K562 (cell line): ENCODE results near the gene ACP5. TPM values are rescaled to one million over a fixed set of nuclear protein-coding genes. Genes with fewer than 3 reads are reported as not detected.

ENCODE experiments used
- ATAC-seq: fragments of 200-7000 bp; cut with Tn5 transposase; 3 replicates; pipeline ENCODE4 v1.9.1; 2020; ENCODE audit warnings: moderate library complexity
- BruUV-seq: library from RNA; stranded (reverse); fragments of 400-500 nt; replicated peaks from 2 replicates; lab custom pipeline; 2021; lab: Mats Ljungman, UMichigan
- CTCF ChIA-PET: fragments of 300-600 bp; formaldehyde crosslinking; extraction: SDS; loops from one replicate; lab custom pipeline; 2021; ENCODE audit warnings: low intra/inter-chr PET ratio; lab: Yijun Ruan, JAX
- POLR2A ChIA-PET: fragments of 300-600, 350-650 bp; sonication (Branson Sonifier 250); formaldehyde crosslinking; extraction: SDS; loops from one replicate; lab custom pipeline; 2021; ENCODE audit warnings: antibody characterized with exemption, inconsistent platforms; lab: Yijun Ruan, JAX
- DNase-seq, 4 experiments: peaks; one replicate each; pipeline versions ENCODE4 v3.0.0 to v3.0.0-alpha.2; 2011 to 2018; ENCODE audit warnings: low spot score in 3 of 4, mixed read lengths in 3 of 4; ENCODE audit errors: extremely low read depth in 1 of 4
- FAIRE-seq: peaks from 2 replicates; lab custom pipeline; 2011; peaks lifted over from hg19 to GRCh38; lab: Jason Lieb, UNC
- H2AFZ ChIP-seq: 2 replicates; pipeline ENCODE4 v1.6.0; 2011; ENCODE audit warnings: low read depth, low read length, control low read depth, inconsistent platforms
- H3K27ac ChIP-seq: fragments of 200-600 bp; 3 replicates; pipeline ENCODE4 v1.8.0; 2011; ENCODE audit warnings: low read depth, mild to moderate bottlenecking, control low read depth, inconsistent platforms, low read length, moderate library complexity, mixed read lengths; ENCODE audit errors: extremely low read depth
- H3K27me3 ChIP-seq, 2 experiments: fragments of 300-600 bp in 1 of 2; 2 replicates in 1 of 2; 3 replicates in 1 of 2; pipeline versions ENCODE4 v1.6.0 to v1.8.0; 2011; ENCODE audit warnings: inconsistent platforms in 2 of 2, low read length in 2 of 2, mild to moderate bottlenecking in 1 of 2, mixed read lengths in 1 of 2, moderate library complexity in 1 of 2; ENCODE audit not compliant: control insufficient read depth in 2 of 2, insufficient read depth in 2 of 2
- H3K36me3 ChIP-seq: fragments of 300-600 bp; 3 replicates; pipeline ENCODE4 v1.8.0; 2011; ENCODE audit warnings: mild to moderate bottlenecking, low read length, inconsistent platforms; ENCODE audit not compliant: control insufficient read depth, insufficient read depth
- H3K4me1 ChIP-seq, 2 experiments: fragments of 200-600 bp in 1 of 2; replicated peaks in 1 of 2; 2 replicates in 1 of 2; 3 replicates in 1 of 2; pipeline versions ENCODE4 v1.5.1 to v1.8.0; 2011; ENCODE audit warnings: inconsistent platforms in 2 of 2, low read length in 2 of 2, mild to moderate bottlenecking in 1 of 2, mixed read lengths in 1 of 2, moderate library complexity in 1 of 2; ENCODE audit not compliant: control insufficient read depth in 2 of 2, insufficient read depth in 2 of 2
- H3K4me2 ChIP-seq: 2 replicates; pipeline ENCODE4 v1.6.1; 2011; ENCODE audit warnings: low read length, control low read depth, inconsistent platforms, mixed read lengths; ENCODE audit not compliant: insufficient read depth
- H3K4me3 ChIP-seq: fragments of 200-600 bp; sonication (generic), shearing (Covaris generic); 2 replicates; pipeline ENCODE4 v1.5.1; 2016; ENCODE audit warnings: control low read depth, inconsistent platforms
- H3K79me2 ChIP-seq: fragments of 200-600 bp; 3 replicates; pipeline ENCODE4 v1.8.0; 2011; ENCODE audit warnings: low read length, inconsistent platforms; ENCODE audit not compliant: control insufficient read depth, insufficient read depth
- H3K9ac ChIP-seq, 2 experiments: 2 replicates each; pipeline versions ENCODE4 v1.6.0 to v1.6.1; 2011; ENCODE audit warnings: low read depth in 2 of 2, low read length in 2 of 2, control low read depth in 1 of 2, inconsistent platforms in 1 of 2, mild to moderate bottlenecking in 1 of 2, mixed read lengths in 1 of 2; ENCODE audit not compliant: insufficient read depth in 1 of 2
- H3K9me1 ChIP-seq: one replicate; pipeline ENCODE4 v1.6.0; 2011; ENCODE audit warnings: inconsistent platforms, mild to moderate bottlenecking, low read length, moderate library complexity; ENCODE audit not compliant: control insufficient read depth, insufficient read depth
- H3K9me3 ChIP-seq: replicated peaks from 2 replicates; pipeline ENCODE4 v1.5.1; 2011; ENCODE audit warnings: low read depth, low read length, inconsistent platforms; ENCODE audit not compliant: control insufficient read depth, insufficient read depth
- H4K20me1 ChIP-seq: replicated peaks from 2 replicates; pipeline ENCODE4 v1.6.1; 2011; ENCODE audit warnings: low read length, inconsistent platforms, mixed read lengths; ENCODE audit not compliant: control insufficient read depth, insufficient read depth
- ARID1B ChIP-seq: fragments of 450-650 bp; IDR thresholded peaks from 2 replicates; pipeline ENCODE4 v1.6.1; 2016; ENCODE audit warnings: antibody characterized with exemption, mild to moderate bottlenecking, inconsistent platforms
- ATF7 ChIP-seq: fragments of 450-650 bp; IDR thresholded peaks from 2 replicates; pipeline ENCODE4 v1.7.1; 2014; ENCODE audit warnings: mild to moderate bottlenecking, moderate library complexity
- CREB1 ChIP-seq, 2 experiments: sonication (generic) in 1 of 2; formaldehyde crosslinking in 1 of 2; IDR thresholded peaks; 2 replicates each; pipeline versions ENCODE4 v1.6.1 to v1.8.0; 2012 to 2022; ENCODE audit warnings: inconsistent platforms in 1 of 2, mild to moderate bottlenecking in 1 of 2, missing genetic modification reagents in 1 of 2, moderate library complexity in 1 of 2
- FOXJ3 ChIP-seq: sonication (generic); formaldehyde crosslinking; IDR thresholded peaks from 2 replicates; pipeline ENCODE4 v1.4.0; 2020; ENCODE audit warnings: mild to moderate bottlenecking, missing genetic modification reagents
- GTF2F1 ChIP-seq: IDR thresholded peaks from 2 replicates; pipeline ENCODE4 v1.6.1; 2011; ENCODE audit warnings: low read depth, low read length, improper control_type of control experiment
- HBP1 ChIP-seq: fragments of 450-650 bp; formaldehyde crosslinking; IDR thresholded peaks from 2 replicates; pipeline ENCODE4 v1.4.0; 2022; ENCODE audit warnings: missing genetic modification characterization
- ILF3 ChIP-seq: fragments of 450-650 bp; IDR thresholded peaks from 2 replicates; pipeline ENCODE4 v1.6.1; 2018; ENCODE audit warnings: antibody characterized with exemption, mild to moderate bottlenecking, moderate library complexity, borderline replicate concordance
- ILK ChIP-seq: fragments of 450-650 bp; IDR thresholded peaks from 2 replicates; pipeline ENCODE4 v1.6.1; 2016; ENCODE audit warnings: missing genetic modification characterization, low read depth, mild to moderate bottlenecking, missing compliant biosample characterization, moderate library complexity, borderline replicate concordance
- JUND ChIP-seq, 2 experiments: IDR thresholded peaks; 2 replicates in 1 of 2; 3 replicates in 1 of 2; pipeline ENCODE4 v1.6.1; 2011; ENCODE audit warnings: borderline replicate concordance in 2 of 2, low read depth in 2 of 2, low read length in 2 of 2, improper control_type of control experiment in 1 of 2, missing biosample characterization in 1 of 2, missing genetic modification characterization in 1 of 2, missing genetic modification reagents in 1 of 2
- MAZ ChIP-seq, 2 experiments: fragments of 450-650 bp in 1 of 2; sonication (generic) in 1 of 2; formaldehyde crosslinking; IDR thresholded peaks in 1 of 2; conservative IDR thresholded peaks in 1 of 2; 2 replicates each; pipeline versions ENCODE4 v1.4.0 to v1.5.0; 2020; ENCODE audit warnings: mild to moderate bottlenecking in 1 of 2, missing genetic modification reagents in 1 of 2
- NBN ChIP-seq: fragments of 450-650 bp; IDR thresholded peaks from 2 replicates; pipeline ENCODE4 v1.6.1; 2016; ENCODE audit warnings: low read depth, mild to moderate bottlenecking
- NFE2L1 ChIP-seq: fragments of 450-650 bp; IDR thresholded peaks from 2 replicates; pipeline ENCODE4 v1.6.1; 2016; ENCODE audit warnings: missing genetic modification characterization, low read depth, mild to moderate bottlenecking, missing compliant biosample characterization, moderate library complexity, borderline replicate concordance
- PCBP1 ChIP-seq: fragments of 200-400 bp; formaldehyde crosslinking; IDR thresholded peaks from 2 replicates; pipeline ENCODE4 v1.6.1; 2018; ENCODE audit warnings: mild to moderate bottlenecking, low read depth, low read length; ENCODE audit not compliant: poor library complexity, severe bottlenecking
- PHF21A ChIP-seq: fragments of 450-650 bp; IDR thresholded peaks from 2 replicates; pipeline ENCODE4 v1.6.1; 2017; ENCODE audit warnings: low read depth, borderline replicate concordance
- ZBTB33 ChIP-seq: sonication (generic); formaldehyde crosslinking; IDR thresholded peaks from 2 replicates; pipeline ENCODE4 v1.8.1; 2023; ENCODE audit warnings: mild to moderate bottlenecking, missing genetic modification reagents
- WGBS: fragments of 100-300 bp; shearing (Covaris generic); methylation state at CpG from one replicate; pipeline ENCODE4 v1.1.6; 2016; ENCODE audit warnings: low coverage, mixed read lengths; ENCODE audit not compliant: insufficient coverage; ENCODE audit errors: missing lambda C conversion rate; 5-methylcytosine and 5-hydroxymethylcytosine counted together
- in situ Hi-C: fragments of 300-500 bp; cut with MboI; formaldehyde crosslinking; loops from 4 replicates; pipeline ENCODE4 v1.15.0; 2018; ENCODE audit warnings: inconsistent platforms, mixed read lengths
- intact Hi-C: fragments of 100-400 bp; cut with micrococcal nuclease; formaldehyde crosslinking; loops from 2 replicates; pipeline ENCODE4 v1.14.2; 2022
- polyA plus RNA-seq, 8 experiments: library from polyadenylated mRNA; depleted of rRNA in 4 of 8; stranded (reverse) in 5 of 8; unstranded in 3 of 8; fragments of >200 nt; fragmentation: Nextera tagmentation in 2 of 8; fragmentation: Illumina TruSeq in 1 of 8; extraction: Ambion mirVana in 2 of 8; extraction: Trizol in 1 of 8; gene quantifications; 2 replicates each; pipeline versions ENCODE4 v1.2.1 to v1.2.3, GENCODE V29; 2011 to 2014; ENCODE audit warnings: inconsistent platforms in 1 of 8, missing spikeins in 1 of 8
- total RNA-seq, 7 experiments: library from RNA; depleted of rRNA in 6 of 7; stranded (reverse); fragments of >200 nt in 6 of 7; fragmentation: Illumina TruSeq in 2 of 7; extraction: Trizol in 2 of 7; gene quantifications; 2 replicates each; pipeline versions ENCODE4 v1.2.1 to v1.2.3, GENCODE V29; 2011 to 2021; ENCODE audit warnings: low replicate concordance in 1 of 7

Gene ACP5
- total and polyA plus RNA-seq, 9 of the 15 experiments (the other 6 are each of a cell fraction or from before 2014, with no cell fraction given): 0.06 to 1.1 (median 0.31) TPM; not detected in 1

- no peaks in the 10 kb centered on the region for H3K27me3 ChIP-seq
- in situ Hi-C loops: loop anchor here (5.0 kb wide), 1 partner anchor 90 kb away; no protein-coding TSS in a partner anchor
- no peaks in the 10 kb centered on the region for H3K9me1 ChIP-seq
- H3K9ac ChIP-seq: peak overlapping the region; percentile 4 to 86; a peak in 1 of 4 replicates
- H3K36me3 ChIP-seq: no peaks in the 10 kb centered on the region
- no peak overlapping the region for H3K27ac ChIP-seq
- no peaks in the 10 kb centered on the region for H3K9me3 ChIP-seq
- H3K79me2 ChIP-seq: no peaks in the 10 kb centered on the region
- ChIA-PET CTCF (interaction anchor here (0.6 to 2.6 kb wide), 4 partner anchors 28 to 135 kb away, joined by 5 to 32 read pairs (median 7); partner anchors contain the start of gene ELOF1), POLR2A (interaction anchor here (0.6 to 1.2 kb wide), 2 partner anchors 24 to 49 kb away, joined by 3 read pairs; partner anchors contain the start of gene CNN1)
- DNase-seq (peak; percentile 77 to 87 (median 80)), FAIRE-seq (peak; percentile 94), ATAC-seq (peak; percentile 93)
- H4K20me1 ChIP-seq: no peaks in the 10 kb centered on the region
- intact Hi-C loops: loop anchor here (1.0 kb wide), 3 partner anchors 23 to 91 kb away; no protein-coding TSS in a partner anchor
- H3K4me2 ChIP-seq: peak overlapping the region; percentile 47
- H3K4me1 ChIP-seq: peaks cover 12 to 20% of the 10 kb centered on the region in 2 experiments; a peak in 4 of 5 replicates
- no TSS peak for BruUV-seq
- 3% methylated on average over 7 of the region's 7 CpGs for whole genome bisulfite sequencing
- H2AFZ ChIP-seq: peak overlapping the region; percentile 57
- no peak overlapping the region for H3K4me3 ChIP-seq
- peak; percentile 65 for TF ChIP-seq PCBP1
- TF ChIP-seq ILF3: no peak
- TF ChIP-seq HBP1 (CRISPR knock-in tag): no peak
- 0 out of 4 replicates have a peak, but pooled peaks of 1 of the 2 experiments have one; percentile 27 for TF ChIP-seq MAZ (CRISPR knock-in tag; conservative IDR thresholded peaks at IDR 0.05 in 1 of 2, IDR thresholded peaks at IDR 0.05 in 1 of 2)
- TF ChIP-seq PHF21A: no peak
- TF ChIP-seq ATF7: peak; percentile 20; the same call in 1 of the 2 replicates
- peak; percentile 64 for TF ChIP-seq JUND (IDR thresholded peaks at IDR 0.05; ENCODE audit: borderline replicate concordance, low read depth, low read length)
- no peak; the same call in 2 of the 3 replicates for TF ChIP-seq JUND (tag; IDR thresholded peaks at IDR 0.05; ENCODE audit: borderline replicate concordance, low read depth, low read length)
- 0 out of 2 replicates have a peak, but pooled peaks have one; percentile 47 for TF ChIP-seq NBN
- peak; percentile 25; the same call in 1 of the 2 replicates for TF ChIP-seq ZBTB33
- no peak for TF ChIP-seq ILK (tag)
- no peak for TF ChIP-seq CREB1 (IDR thresholded peaks at IDR 0.05)
- peak; percentile 25; the same call in 1 of the 2 replicates for TF ChIP-seq CREB1 (CRISPR knock-in tag; IDR thresholded peaks at IDR 0.05)
- TF ChIP-seq ARID1B: 0 out of 2 replicates have a peak, but pooled peaks have one; percentile 10
- no peak for TF ChIP-seq NFE2L1
- no peak for TF ChIP-seq FOXJ3 (CRISPR knock-in tag)
- no peak for TF ChIP-seq GTF2F1
Observed at GRCh38 chr19:11587302-11587974, 10.0 kb upstream of the ACP5 start.
